ENCODE data around the gene FAM210A.
"Not testable (repeated sequence)": the region's sequence is repeated elsewhere in the genome, so short reads cannot be mapped to it uniquely, and the experiment has no call there.

The FAM210A gene, protein sequence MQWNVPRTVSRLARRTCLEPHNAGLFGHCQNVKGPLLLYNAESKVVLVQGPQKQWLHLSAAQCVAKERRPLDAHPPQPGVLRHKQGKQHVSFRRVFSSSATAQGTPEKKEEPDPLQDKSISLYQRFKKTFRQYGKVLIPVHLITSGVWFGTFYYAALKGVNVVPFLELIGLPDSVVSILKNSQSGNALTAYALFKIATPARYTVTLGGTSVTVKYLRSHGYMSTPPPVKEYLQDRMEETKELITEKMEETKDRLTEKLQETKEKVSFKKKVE

GRCh38 chr18:13726232-13726971, at the start of gene FAM210A, which contains the start of gene RNMT:
Gene FAM210A (minus strand): TSS chr18:13726558. CDS start chr18:13682077, 44,481 bp downstream.
Gene RNMT (plus strand): TSS chr18:13726673. CDS start chr18:13731518, 4,845 bp downstream.
- Histone ChIP-seq H3K4me1 (ENCODE audit: control insufficient read depth in 1 of 2, insufficient read depth in 2 of 2, low read length in 2 of 2) (peaks cover 18 to 24% of the 10 kb centered on the region in 2 donors), H3K4me3 (ENCODE audit: low read depth in 1 of 2, low read length in 2 of 2) (peak within 1 kb of the TSS; percentile 83 to 97), H3K27ac (ENCODE audit: low read depth, low read length) (peak within 1 kb of the TSS; percentile 87), H3K36me3 (ENCODE audit: control insufficient read depth in 1 of 2, insufficient read depth in 2 of 2, low read length in 2 of 2) (peaks cover 0 to under 1% of the 10 kb centered on the region in 2 donors), H3K9ac (ENCODE audit: low read depth in 1 of 2, low read length in 2 of 2) (peak within 1 kb of the TSS; percentile 70 to 92), H3K27me3 (ENCODE audit: control insufficient read depth in 1 of 2, insufficient read depth in 2 of 2, low read length in 2 of 2) (no peaks in the 10 kb centered on the region), H3K9me3 (ENCODE audit: control insufficient read depth in 1 of 2, low read length in 2 of 2) (no peaks in the 10 kb centered on the region)

GRCh38 chr18:13775058-13775457, 48.7 kb upstream of the FAM210A start:
- no peak overlapping the region for H3K4me3 ChIP-seq (ENCODE audit: low read depth in 1 of 2, low read length in 2 of 2)
- no peaks in the 10 kb centered on the region for H3K27me3 ChIP-seq (ENCODE audit: control insufficient read depth in 1 of 2, insufficient read depth in 2 of 2, low read length in 2 of 2)
- no peaks in the 10 kb centered on the region for H3K4me1 ChIP-seq (ENCODE audit: control insufficient read depth in 1 of 2, insufficient read depth in 2 of 2, low read length in 2 of 2)
- no peak overlapping the region for H3K27ac ChIP-seq (ENCODE audit: low read depth, low read length)
- no peaks in the 10 kb centered on the region for H3K36me3 ChIP-seq (ENCODE audit: control insufficient read depth in 1 of 2, insufficient read depth in 2 of 2, low read length in 2 of 2)
- peaks cover 0 to 1% of the 10 kb centered on the region in 2 donors for H3K9me3 ChIP-seq (ENCODE audit: control insufficient read depth in 1 of 2, low read length in 2 of 2)
- no peak overlapping the region for H3K9ac ChIP-seq (ENCODE audit: low read depth in 1 of 2, low read length in 2 of 2)

DNA sequence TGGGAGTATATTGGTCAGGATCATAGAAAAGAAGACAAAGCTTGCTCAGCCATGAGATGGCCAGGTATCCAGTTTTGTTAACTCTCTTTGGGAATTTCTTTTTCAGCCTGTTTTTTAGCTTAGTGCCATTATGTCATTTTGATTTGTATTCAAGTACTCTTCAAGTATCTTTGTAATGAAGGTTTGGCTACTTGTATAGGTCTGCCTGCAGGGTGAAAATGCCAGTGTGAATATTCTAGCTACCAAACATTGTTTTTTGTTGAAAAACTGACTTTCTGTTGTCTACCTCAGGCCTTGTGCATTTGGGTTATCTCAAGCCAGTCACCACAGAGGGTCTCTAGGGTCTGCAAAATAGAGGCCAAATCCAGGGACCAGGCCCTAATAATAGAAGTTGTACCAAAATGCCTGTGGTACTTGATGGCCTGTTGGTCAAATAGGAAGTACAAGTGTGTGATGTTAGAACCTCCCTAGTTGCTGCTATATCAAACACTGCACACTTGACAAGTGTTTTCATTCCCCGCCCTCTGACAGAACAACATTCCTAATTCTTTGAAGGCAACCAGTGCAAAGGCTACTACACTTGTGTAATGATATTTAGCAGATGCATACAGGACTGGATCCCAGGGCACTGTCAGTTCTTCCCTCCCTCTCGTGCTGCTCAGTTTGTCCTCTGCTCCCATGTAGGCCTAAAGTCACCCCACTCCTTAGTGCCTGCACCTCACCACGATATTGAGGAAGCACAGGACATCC, 36.5 kb upstream of the FAM210A start:
- Histone ChIP-seq H3K9ac (ENCODE audit: low read depth in 1 of 2, low read length in 2 of 2) (no peak overlapping the region), H3K27ac (ENCODE audit: low read depth, low read length) (no peak overlapping the region), H3K4me3 (ENCODE audit: low read depth in 1 of 2, low read length in 2 of 2) (no peak overlapping the region), H3K9me3 (ENCODE audit: control insufficient read depth in 1 of 2, low read length in 2 of 2) (peaks cover 15 to 17% of the 10 kb centered on the region in 2 donors), H3K36me3 (ENCODE audit: control insufficient read depth in 1 of 2, insufficient read depth in 2 of 2, low read length in 2 of 2) (peaks cover 7 to 20% of the 10 kb centered on the region in 2 donors), H3K27me3 (ENCODE audit: control insufficient read depth in 1 of 2, insufficient read depth in 2 of 2, low read length in 2 of 2) (no peaks in the 10 kb centered on the region), H3K4me1 (ENCODE audit: control insufficient read depth in 1 of 2, insufficient read depth in 2 of 2, low read length in 2 of 2) (no peaks in the 10 kb centered on the region)

- H3K4me1 ChIP-seq (ENCODE audit: control insufficient read depth in 1 of 2, insufficient read depth in 2 of 2, low read length in 2 of 2) = no peaks in the 10 kb centered on the region
- peaks cover 0 to 4% of the 10 kb centered on the region in 2 donors for H3K9me3 ChIP-seq (ENCODE audit: control insufficient read depth in 1 of 2, low read length in 2 of 2)
- H3K27ac ChIP-seq (ENCODE audit: low read depth, low read length) = no peak overlapping the region
- H3K36me3 ChIP-seq (ENCODE audit: control insufficient read depth in 1 of 2, insufficient read depth in 2 of 2, low read length in 2 of 2) = peaks cover 13 to 45% of the 10 kb centered on the region in 2 donors
- H3K4me3 ChIP-seq (ENCODE audit: low read depth in 1 of 2, low read length in 2 of 2) = no peak overlapping the region
- H3K27me3 ChIP-seq (ENCODE audit: control insufficient read depth in 1 of 2, insufficient read depth in 2 of 2, low read length in 2 of 2) = no peaks in the 10 kb centered on the region
- no peak overlapping the region for H3K9ac ChIP-seq (ENCODE audit: low read depth in 1 of 2, low read length in 2 of 2)
Observed at GRCh38 chr18:13760047-13760446, 33.7 kb upstream of the FAM210A start.

- peaks cover 26 to 60% of the 10 kb centered on the region in 2 donors for H3K36me3 ChIP-seq (ENCODE audit: control insufficient read depth in 1 of 2, insufficient read depth in 2 of 2, low read length in 2 of 2)
Observed at GRCh38 chr18:13758622-13759021, 32.3 kb upstream of the FAM210A start.

DNA sequence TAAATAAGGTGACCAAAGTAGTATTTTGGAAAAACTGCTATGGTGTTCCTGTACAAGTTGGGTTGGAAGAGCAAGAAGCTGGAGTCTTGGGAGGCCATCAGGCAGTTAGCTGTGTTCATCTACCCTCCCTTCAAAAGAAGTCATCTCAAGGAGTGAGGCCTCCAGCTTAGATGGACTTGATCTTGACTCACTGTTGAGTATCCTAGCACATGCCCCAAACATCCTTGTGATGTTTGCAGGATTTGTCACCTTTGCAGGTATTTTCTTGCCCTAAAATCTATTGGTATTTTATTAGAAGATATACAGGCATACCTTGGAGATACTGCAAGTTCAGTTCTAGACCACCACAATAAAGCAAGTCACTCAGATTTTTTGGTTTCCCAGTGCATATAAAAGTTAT, 30.3 kb upstream of the FAM210A start:
- peaks cover 22 to 57% of the 10 kb centered on the region in 2 donors for H3K36me3 ChIP-seq (ENCODE audit: control insufficient read depth in 1 of 2, insufficient read depth in 2 of 2, low read length in 2 of 2)
- H3K9ac ChIP-seq (ENCODE audit: low read depth in 1 of 2, low read length in 2 of 2) = no peak overlapping the region
- H3K27me3 ChIP-seq (ENCODE audit: control insufficient read depth in 1 of 2, insufficient read depth in 2 of 2, low read length in 2 of 2) = no peaks in the 10 kb centered on the region
- no peaks in the 10 kb centered on the region for H3K9me3 ChIP-seq (ENCODE audit: control insufficient read depth in 1 of 2, low read length in 2 of 2)
- H3K27ac ChIP-seq (ENCODE audit: low read depth, low read length) = no peak overlapping the region
- H3K4me3 ChIP-seq (ENCODE audit: low read depth in 1 of 2, low read length in 2 of 2) = no peak overlapping the region
- H3K4me1 ChIP-seq (ENCODE audit: control insufficient read depth in 1 of 2, insufficient read depth in 2 of 2, low read length in 2 of 2) = no peaks in the 10 kb centered on the region

More at GRCh38 chr18:13758622-13759021, 32.3 kb upstream of the FAM210A start:
- Histone ChIP-seq H3K9ac (ENCODE audit: low read depth in 1 of 2, low read length in 2 of 2) (no peak overlapping the region), H3K27ac (ENCODE audit: low read depth, low read length) (no peak overlapping the region), H3K9me3 (ENCODE audit: control insufficient read depth in 1 of 2, low read length in 2 of 2) (no peaks in the 10 kb centered on the region), H3K27me3 (ENCODE audit: control insufficient read depth in 1 of 2, insufficient read depth in 2 of 2, low read length in 2 of 2) (no peaks in the 10 kb centered on the region), H3K4me3 (ENCODE audit: low read depth in 1 of 2, low read length in 2 of 2) (no peak overlapping the region), H3K4me1 (ENCODE audit: control insufficient read depth in 1 of 2, insufficient read depth in 2 of 2, low read length in 2 of 2) (no peaks in the 10 kb centered on the region)

DNA sequence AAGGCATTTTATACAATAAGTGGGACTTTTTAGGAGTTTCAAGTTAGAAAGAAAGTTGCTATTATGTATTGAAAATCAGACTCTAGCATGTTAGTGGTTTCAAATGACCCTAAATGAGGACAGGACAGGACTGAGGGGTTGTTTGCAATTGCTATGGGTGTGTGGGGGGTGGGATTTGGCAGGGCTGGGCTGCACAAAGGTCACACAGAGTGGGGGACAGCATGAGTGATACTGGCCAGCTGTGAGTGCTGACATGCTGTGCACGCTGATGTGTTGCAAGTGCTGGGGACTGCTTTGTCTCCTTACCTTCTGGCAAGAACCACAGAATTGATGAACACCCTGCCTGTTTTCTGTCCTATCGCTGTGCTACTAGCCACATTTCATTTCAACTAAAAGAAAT, 29.9 kb upstream of the FAM210A start:
- H3K36me3 ChIP-seq (ENCODE audit: control insufficient read depth in 1 of 2, insufficient read depth in 2 of 2, low read length in 2 of 2) = peaks cover 20 to 57% of the 10 kb centered on the region in 2 donors
- H3K4me3 ChIP-seq (ENCODE audit: low read depth in 1 of 2, low read length in 2 of 2) = no peak overlapping the region

GRCh38 chr18:13751599-13751998, 25.2 kb upstream of the FAM210A start:
- H3K27me3 ChIP-seq (ENCODE audit: control insufficient read depth in 1 of 2, insufficient read depth in 2 of 2, low read length in 2 of 2); H3K27ac ChIP-seq (ENCODE audit: low read depth, low read length); H3K4me3 ChIP-seq (ENCODE audit: low read depth in 1 of 2, low read length in 2 of 2); H3K4me1 ChIP-seq (ENCODE audit: control insufficient read depth in 1 of 2, insufficient read depth in 2 of 2, low read length in 2 of 2); H3K9me3 ChIP-seq (ENCODE audit: control insufficient read depth in 1 of 2, low read length in 2 of 2); H3K9ac ChIP-seq (ENCODE audit: low read depth in 1 of 2, low read length in 2 of 2): not testable (repeated sequence)
- peaks cover 23 to 71% of the 10 kb centered on the region in 2 donors for H3K36me3 ChIP-seq (ENCODE audit: control insufficient read depth in 1 of 2, insufficient read depth in 2 of 2, low read length in 2 of 2)

More for the DNA sequence above, 29.9 kb upstream of the FAM210A start:
- H3K9ac ChIP-seq (ENCODE audit: low read depth in 1 of 2, low read length in 2 of 2) = no peak overlapping the region
- no peaks in the 10 kb centered on the region for H3K9me3 ChIP-seq (ENCODE audit: control insufficient read depth in 1 of 2, low read length in 2 of 2)
- no peaks in the 10 kb centered on the region for H3K4me1 ChIP-seq (ENCODE audit: control insufficient read depth in 1 of 2, insufficient read depth in 2 of 2, low read length in 2 of 2)
- H3K27me3 ChIP-seq (ENCODE audit: control insufficient read depth in 1 of 2, insufficient read depth in 2 of 2, low read length in 2 of 2) = no peaks in the 10 kb centered on the region
- no peak overlapping the region for H3K27ac ChIP-seq (ENCODE audit: low read depth, low read length)

DNA sequence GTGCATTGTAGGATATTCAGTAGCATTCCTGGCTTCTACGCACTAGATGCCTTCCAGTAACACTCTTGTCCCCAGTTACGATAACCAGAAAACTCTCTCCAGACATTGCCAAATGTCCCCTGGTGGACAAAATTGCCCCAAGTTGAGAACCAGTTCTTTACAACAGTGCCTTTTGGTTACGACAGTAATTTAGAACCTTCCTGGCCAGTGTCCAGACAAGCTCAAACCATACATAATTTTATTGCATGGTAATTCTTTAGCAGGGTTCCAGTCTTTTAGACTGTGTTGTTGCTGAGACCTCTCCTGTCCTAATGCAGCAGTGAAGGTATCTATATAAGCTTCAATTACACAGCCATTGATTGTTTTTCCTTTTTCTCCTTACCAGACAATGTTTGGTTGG, 20.3 kb upstream of the FAM210A start:
- Histone ChIP-seq H3K9me3 (ENCODE audit: control insufficient read depth in 1 of 2, low read length in 2 of 2) (no peaks in the 10 kb centered on the region), H3K36me3 (ENCODE audit: control insufficient read depth in 1 of 2, insufficient read depth in 2 of 2, low read length in 2 of 2) (peaks cover 11 to 57% of the 10 kb centered on the region in 2 donors), H3K4me3 (ENCODE audit: low read depth in 1 of 2, low read length in 2 of 2) (no peak overlapping the region), H3K27me3 (ENCODE audit: control insufficient read depth in 1 of 2, insufficient read depth in 2 of 2, low read length in 2 of 2) (no peaks in the 10 kb centered on the region), H3K27ac (ENCODE audit: low read depth, low read length) (no peak overlapping the region), H3K9ac (ENCODE audit: low read depth in 1 of 2, low read length in 2 of 2) (no peak overlapping the region), H3K4me1 (ENCODE audit: control insufficient read depth in 1 of 2, insufficient read depth in 2 of 2, low read length in 2 of 2) (no peaks in the 10 kb centered on the region)

DNA sequence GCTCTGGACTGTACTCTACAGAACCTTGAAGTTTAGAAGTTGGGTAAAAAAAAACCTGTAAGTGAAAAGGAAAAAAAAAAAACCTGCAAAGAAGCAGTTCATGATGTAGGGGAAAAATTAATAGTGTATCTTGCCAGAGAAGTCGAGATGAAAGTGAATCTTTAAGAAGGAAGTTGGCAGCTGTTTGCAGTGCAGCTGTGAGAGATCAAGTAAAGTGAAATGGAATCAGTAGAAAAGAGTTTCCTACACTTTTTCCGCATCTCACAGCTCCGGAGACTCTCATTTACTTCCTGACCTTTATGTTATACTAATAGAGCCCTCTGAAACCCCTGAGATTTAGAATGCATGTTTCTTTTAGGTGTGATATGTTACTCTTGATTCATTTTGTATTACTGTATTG, 19.3 kb upstream of the FAM210A start:
- H3K9ac ChIP-seq (ENCODE audit: low read depth in 1 of 2, low read length in 2 of 2) = no peak overlapping the region
- no peaks in the 10 kb centered on the region for H3K4me1 ChIP-seq (ENCODE audit: control insufficient read depth in 1 of 2, insufficient read depth in 2 of 2, low read length in 2 of 2)
- H3K27me3 ChIP-seq (ENCODE audit: control insufficient read depth in 1 of 2, insufficient read depth in 2 of 2, low read length in 2 of 2) = no peaks in the 10 kb centered on the region
- H3K36me3 ChIP-seq (ENCODE audit: control insufficient read depth in 1 of 2, insufficient read depth in 2 of 2, low read length in 2 of 2) = peaks cover 18 to 62% of the 10 kb centered on the region in 2 donors
- no peak overlapping the region for H3K4me3 ChIP-seq (ENCODE audit: low read depth in 1 of 2, low read length in 2 of 2)
- no peaks in the 10 kb centered on the region for H3K9me3 ChIP-seq (ENCODE audit: control insufficient read depth in 1 of 2, low read length in 2 of 2)
- H3K27ac ChIP-seq (ENCODE audit: low read depth, low read length) = no peak overlapping the region

Measured in duodenal mucosa (tissue), 2 donors.